NCI-H460 (cell line): ENCODE measurements around the gene STX18. TPM values are rescaled to one million over a fixed set of nuclear protein-coding genes. Genes with fewer than 3 reads are reported as not detected.
"Not testable (repeated sequence)": the region's sequence is repeated elsewhere in the genome, so short reads cannot be mapped to it uniquely, and the experiment has no call there.

Source experiments
- DNase-seq: peaks from one replicate; pipeline ENCODE4 v3.0.0-alpha.2; 2016; ENCODE audit warnings: low read depth; ENCODE audit errors: extremely low read depth
- total RNA-seq: library from RNA; depleted of rRNA; stranded (reverse); fragments of >200 nt; shearing (Covaris generic); gene quantifications from 2 replicates; pipeline ENCODE4 v1.2.3, GENCODE V29; 2014

Gene STX18
- total RNA-seq, 1 experiment from 2014 or later = 12.2 TPM

DNA sequence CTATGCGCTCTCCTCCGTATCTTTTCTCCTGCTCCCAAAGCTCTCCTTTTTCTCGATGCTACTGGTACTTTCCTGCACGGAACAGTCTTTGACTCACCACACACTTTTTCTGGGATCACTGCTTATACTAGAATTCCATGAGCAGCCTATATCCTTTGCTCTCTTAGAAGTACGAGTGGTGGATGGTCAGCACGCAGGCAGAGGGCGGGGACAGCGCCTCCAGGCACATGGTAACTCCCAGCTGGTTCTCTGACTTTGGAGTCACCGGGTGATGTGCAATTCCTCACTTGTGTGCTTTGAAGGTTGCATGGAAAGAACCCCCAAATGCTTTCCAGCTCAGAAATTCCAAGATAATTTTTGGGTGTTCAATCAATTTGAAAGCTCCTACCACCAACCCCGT lies 56.0 kb downstream of the STX18 start:
- DNase-seq = no peak

DNA sequence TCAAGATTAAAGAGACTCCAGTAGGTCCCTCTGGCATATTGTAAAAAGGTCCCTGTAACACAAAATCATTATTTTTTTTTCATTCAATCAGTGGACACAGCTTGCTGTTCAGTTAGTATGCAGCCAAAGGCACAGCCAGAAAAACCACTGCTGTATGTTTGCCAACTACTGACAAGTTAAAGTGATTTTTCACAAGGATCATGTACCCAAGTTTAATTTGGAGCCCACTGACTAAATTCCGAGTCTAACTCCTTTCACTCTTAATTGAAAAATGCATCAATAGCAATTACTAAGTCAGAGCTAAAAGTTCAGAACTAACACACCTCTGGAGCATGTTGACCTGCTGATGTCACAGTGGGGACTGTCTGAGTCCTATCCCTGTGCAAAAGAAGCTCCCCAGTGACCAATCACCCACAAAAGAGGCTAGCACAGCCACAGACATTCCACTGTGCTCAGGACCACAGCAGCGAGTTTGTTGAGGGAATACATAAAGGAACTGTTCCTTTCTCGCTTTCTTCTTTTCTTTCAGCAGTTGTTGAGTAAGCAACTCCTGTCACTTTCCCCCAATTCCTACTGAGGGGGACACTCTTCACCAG lies 60.4 kb downstream of the STX18 start:
- no peak for DNase-seq

DNA sequence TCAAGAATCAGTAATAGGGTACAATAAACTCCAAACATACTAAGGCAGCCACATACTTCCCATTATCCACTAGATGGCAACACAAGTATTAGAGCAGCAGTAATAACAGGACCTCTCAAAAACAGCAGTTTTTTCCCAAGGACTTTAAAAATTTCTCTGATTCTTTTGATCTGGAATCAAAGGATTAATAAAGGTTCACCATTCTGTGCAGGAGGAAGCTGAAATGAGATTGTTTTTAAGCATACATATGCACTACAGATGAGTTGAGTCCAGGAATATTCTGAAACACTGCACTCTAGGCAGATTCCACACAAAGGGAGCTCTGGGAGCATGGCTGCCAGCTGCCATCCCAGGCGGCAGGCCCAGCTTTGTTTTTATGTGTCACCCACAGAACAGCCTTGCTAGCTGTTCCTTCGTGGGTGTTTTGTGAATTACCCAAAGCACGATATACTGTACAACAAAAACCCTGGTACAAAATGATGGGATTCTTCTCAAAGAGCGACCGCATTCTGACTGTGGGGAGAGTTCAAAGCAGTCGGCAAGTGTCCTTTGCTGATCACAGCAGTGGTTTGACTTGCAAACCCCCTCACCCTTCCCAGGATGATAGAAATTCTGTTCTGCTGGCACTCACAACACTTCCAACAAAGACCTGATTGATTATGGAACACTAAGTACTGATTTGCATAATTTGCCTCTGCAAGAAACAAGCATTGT lies 61.0 kb downstream of the STX18 start:
- no peak for DNase-seq

GRCh38 chr4:4480205-4480604 lies 61.6 kb downstream of the STX18 start:
- no peak for DNase-seq

DNA sequence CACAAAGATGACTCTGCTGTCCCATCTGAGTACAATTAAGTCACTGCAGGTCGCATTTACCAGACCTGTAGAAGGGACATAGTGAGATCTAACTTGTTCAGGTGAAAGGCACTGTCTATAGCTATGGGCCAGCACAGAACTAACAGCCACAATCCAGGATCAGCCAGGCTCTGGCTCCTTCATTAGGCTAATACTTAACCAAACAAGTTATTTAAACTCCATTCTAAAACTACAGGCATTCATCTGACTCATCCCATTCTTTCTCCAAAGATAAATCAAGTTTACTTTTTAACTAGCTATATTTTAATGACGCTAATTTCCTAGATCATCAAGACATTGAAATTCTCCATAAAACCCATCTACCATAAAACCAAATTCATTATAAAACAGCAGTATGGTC lies 62.5 kb downstream of the STX18 start:
- no peak for DNase-seq

GRCh38 chr4:4477796-4478195 lies 64.1 kb downstream of the STX18 start:
- no peak for DNase-seq

DNA sequence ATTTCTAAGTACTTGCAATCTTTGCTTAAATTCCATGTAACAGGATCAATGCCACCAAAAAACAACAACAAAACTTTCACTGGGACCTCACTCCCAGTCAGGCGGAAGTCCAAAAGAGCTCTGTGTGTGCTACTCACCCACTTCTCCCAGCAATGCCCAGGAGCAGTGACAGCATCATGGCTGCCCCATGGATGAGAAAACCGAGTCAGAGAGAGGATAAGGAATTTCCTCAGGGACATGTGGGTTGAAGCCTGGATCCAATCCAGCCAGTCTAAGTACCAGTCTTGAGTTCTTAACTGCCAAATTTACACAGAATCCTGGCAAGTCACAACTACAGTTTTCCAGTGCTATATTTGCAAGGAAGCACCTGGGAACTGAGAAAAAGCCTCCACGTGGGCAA lies 64.5 kb downstream of the STX18 start:
- no peak for DNase-seq

DNA sequence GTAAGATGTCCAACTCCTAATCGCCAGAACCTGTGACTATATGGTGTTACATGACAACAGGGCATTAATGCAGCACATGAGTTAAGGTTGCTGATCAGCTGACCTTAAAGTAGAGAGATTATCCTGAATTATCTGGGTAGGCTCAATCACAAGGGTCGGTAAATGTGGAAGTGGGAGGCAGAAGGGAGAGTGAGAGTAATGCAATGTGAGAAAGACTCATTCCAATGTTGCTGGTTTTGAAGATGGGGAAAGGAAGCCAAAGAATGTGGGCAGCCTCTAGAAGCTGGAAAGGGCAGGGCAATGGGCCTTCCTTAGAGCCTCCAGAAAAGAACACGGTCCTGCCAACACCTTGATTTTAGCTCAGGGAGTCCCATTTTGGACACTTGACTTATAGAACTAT lies 67.4 kb downstream of the STX18 start:
- DNase-seq = no peak

DNA sequence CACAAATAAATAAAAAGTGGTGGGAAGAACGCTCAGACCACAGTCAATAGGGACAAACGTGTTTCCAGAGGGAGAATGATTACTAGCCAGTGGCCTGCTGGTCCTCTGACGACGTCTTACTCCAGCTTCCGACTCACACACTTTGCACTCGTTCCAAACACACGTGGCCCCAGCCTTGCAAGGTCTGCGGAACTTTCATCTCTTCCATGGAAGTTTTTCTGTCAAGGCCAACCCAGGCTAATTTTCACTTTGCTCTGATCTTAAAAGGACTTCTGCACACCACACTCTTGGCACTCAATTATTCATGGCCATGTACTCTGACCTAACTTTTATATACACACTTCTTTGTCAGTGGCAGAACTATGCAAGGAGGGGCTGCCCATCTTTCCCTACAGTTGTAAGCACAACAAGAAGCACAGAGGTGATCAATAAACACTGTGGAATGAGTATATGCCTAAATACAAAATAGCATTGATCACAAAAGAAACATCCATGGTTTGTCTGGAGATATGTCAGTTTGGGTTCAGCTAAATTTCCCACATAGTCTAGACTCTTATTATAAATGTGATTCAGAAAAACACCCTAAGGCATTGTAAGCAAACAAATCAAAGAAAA lies 69.4 kb downstream of the STX18 start:
- no peak for DNase-seq

- DNase-seq = no peak
Measured at GRCh38 chr4:4471195-4471594, 70.7 kb downstream of the STX18 start.

DNA sequence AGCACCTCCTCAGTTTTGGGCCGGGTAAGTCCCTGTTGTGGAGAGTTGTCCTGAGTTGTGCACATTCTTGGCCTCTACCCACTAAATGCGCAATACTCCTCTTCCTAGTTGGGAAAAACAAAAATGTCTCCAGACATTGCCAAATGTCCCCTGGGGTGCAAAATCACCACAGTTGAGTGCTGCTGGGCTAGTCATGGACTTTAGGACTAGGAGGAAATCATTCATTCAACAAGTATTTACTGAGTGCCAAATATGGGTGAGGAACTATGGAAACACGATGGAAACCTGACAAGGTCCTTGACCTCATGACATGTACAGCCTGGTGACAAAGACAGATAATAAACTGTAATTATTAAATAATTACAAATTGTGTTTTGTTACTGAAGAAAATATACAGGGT lies 71.6 kb downstream of the STX18 start:
- DNase-seq = no peak

DNA sequence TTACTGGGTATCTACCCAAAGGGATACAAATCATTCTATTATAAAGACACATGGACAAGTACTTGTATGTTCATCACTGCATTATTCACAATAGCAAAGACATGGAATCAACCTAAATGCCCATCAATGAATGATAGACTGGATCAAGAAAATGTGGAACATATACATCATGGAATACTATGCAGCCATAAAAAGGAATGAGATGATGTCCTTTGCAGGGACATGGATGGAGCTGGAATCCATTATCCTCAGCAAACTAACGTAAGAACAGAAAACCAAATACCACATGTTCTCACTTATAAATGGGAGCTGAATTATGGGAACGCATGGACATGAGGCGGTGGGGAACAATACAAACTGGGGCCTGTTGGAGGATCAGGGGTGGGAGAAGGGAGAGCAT lies 76.6 kb downstream of the STX18 start:
- not testable (repeated sequence) for DNase-seq

DNA sequence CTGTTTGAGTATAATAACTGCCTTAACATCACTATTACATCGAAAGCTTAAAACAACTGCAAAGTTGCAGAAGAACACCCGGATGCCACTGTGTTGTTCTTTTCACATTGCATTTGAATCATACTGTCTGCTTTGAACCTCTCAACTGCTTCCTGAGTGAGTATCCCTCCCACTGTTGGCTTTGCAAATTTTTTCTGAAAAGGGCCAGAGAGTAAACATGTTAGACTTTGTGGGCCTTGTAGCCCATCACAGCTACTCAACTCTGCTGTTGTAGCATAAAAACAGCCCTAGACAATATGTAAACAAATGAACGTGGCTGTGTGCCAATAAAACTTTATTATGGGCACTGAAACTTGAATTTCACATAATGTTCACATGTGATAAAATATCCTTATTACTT lies 78.9 kb downstream of the STX18 start:
- DNase-seq = no peak

GRCh38 chr4:4461850-4462249 lies 80.0 kb downstream of the STX18 start:
- DNase-seq = no peak

DNA sequence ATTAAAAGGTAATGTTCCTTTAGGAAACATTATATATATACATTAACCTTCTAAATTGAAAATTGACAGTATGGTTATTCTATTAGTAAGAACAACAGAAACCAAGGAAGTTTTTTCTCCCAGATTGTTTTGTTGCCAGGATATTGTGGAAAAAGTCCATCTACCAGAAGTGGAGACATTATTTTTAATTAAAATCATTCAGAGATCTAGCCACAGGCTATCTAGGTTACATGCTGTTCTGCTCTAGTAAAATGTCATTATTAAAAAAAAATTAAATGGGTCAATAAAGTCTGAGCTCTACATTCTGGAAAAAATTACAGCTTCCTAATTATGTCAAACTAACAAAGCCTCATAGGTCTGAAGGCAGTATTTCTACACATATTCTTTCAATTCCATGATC lies 80.7 kb downstream of the STX18 start:
- no peak for DNase-seq

DNA sequence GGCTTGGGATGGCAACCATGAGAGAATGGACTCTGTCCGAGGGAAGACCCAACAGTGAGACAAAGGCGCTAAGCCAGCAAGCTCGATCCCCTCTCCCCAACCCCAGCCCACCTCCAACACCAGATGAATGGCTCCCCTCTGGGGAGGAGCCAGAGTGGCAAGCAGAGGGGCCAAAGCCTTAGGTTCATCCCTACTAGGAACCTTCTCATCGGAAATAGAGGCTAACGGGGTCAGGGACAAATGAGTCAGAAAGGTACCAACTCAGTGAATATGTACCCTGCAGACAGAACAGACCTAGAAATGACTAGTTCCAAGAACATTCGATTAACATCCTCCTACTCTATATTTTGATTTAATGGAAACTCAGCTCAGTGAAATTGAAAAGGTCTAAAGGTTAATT lies 81.1 kb downstream of the STX18 start:
- no peak for DNase-seq

- no peak for DNase-seq
Measured at GRCh38 chr4:4459181-4459580, 82.7 kb downstream of the STX18 start.

DNA sequence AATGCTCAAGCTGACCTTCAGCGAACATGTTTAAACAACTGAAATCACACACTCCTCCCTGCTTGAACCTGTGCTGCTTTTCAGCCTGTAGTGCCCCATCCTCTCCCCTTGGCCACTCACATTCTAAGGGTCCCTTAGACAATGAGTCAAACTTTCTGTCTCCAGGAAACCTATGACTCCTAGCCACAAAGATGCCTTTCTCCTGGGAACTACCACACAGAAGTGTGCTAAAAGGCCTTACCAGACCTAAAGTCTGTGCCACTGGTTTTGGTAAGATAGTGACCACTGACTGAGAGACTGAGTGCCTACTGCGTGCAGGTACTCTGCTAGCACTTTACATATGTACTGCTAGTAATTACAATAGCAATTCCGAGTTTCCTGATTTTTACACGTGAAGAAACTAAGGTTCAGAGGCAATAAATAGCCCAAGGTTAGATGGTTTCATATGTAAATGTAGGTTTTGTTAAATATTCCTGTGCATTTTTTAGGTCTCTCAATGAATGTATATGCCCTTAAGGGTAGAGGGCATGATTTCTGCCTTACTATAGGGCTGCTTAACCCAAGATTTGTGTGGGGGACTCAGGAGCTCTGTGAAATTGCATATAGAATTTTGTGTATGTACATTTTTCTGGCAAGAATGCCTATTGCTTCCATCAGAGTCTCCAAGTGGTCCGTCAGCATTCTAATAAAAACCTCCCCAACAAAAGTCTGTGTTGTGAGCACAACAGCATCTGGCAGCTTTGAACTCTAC lies 83.9 kb downstream of the STX18 start:
- no peak for DNase-seq

DNA sequence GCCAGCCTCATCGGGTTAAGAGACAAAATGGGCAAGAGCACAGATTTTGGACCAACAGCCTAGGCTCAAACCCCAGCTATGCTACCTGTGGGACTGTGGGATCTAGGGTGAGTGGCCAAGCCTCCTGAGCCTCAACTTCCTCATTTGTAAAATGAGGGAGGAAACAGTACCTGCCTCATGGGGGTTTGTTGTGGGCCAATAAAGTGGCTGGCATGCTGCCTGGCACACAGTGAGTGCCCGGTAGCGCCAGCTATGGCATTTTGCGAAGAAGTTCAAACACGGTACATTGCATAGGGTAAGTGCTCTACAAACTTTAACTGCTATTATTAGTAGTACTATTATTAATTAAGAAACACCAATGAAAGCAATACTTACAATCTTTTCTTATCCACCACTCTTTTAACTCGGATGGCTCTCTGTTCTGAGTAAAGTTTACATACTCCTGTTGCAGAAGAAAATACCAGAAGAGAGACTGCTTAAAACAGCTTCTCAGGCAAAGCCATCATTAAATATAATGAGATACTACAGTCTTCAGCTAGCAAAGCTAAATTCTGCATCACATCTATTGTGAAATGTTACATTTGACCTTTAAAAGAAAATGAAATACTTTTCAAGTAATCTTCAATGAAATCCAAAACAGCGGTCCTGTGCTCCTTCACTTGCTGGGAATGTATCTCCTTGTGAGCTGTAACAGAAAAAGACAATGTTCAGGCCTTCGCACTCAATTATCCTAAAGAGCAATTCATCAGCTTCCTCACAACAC lies 84.9 kb downstream of the STX18 start:
- no peak for DNase-seq

DNA sequence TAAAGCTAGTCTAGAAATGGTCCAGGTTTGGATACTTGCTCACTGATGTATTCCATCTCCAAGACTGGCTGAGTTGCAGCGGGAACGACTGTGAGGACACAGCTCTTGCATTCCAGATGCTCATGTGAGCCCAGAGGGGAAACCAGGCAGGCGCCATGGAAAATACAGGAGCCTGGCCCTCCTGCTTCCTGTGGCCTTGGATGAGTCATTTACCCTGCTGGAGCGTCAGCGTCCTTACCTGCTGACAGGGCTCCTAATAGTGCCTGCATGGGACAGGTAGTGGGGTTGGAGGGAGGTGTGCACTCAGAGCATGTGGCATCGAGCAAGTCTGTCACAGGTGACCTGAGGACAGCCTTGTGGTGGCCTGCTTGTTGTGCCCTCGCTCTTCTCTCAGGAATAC lies 85.5 kb downstream of the STX18 start:
- no peak for DNase-seq
